ENCODE results near the gene UBE2D1.

GRCh38 chr10:58328233-58328632 is 6.6 kb upstream of the UBE2D1 start:
- TF ChIP-seq, protein P1, sequence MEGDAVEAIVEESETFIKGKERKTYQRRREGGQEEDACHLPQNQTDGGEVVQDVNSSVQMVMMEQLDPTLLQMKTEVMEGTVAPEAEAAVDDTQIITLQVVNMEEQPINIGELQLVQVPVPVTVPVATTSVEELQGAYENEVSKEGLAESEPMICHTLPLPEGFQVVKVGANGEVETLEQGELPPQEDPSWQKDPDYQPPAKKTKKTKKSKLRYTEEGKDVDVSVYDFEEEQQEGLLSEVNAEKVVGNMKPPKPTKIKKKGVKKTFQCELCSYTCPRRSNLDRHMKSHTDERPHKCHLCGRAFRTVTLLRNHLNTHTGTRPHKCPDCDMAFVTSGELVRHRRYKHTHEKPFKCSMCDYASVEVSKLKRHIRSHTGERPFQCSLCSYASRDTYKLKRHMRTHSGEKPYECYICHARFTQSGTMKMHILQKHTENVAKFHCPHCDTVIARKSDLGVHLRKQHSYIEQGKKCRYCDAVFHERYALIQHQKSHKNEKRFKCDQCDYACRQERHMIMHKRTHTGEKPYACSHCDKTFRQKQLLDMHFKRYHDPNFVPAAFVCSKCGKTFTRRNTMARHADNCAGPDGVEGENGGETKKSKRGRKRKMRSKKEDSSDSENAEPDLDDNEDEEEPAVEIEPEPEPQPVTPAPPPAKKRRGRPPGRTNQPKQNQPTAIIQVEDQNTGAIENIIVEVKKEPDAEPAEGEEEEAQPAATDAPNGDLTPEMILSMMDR (IDR thresholded peaks at IDR 0.05), result no peak
- TF ChIP-seq POLR2A (IDR thresholded peaks at IDR 0.05), result no peak

Measured in body of pancreas (tissue), 4 donors.